PC-9 (cell line): Measurements from ENCODE around the gene VAMP4. TPM values are rescaled to one million over a fixed set of nuclear protein-coding genes. Genes with fewer than 3 reads are reported as not detected.

Source experiments
- BruUV-seq: library from RNA; stranded (reverse); fragments of 400-500 nt; replicated peaks from 2 replicates; lab custom pipeline; 2021; lab: Mats Ljungman, UMichigan
- CTCF ChIA-PET: fragments of 300-600 bp; sonication (Branson Sonifier 250); formaldehyde crosslinking; loops from one replicate; lab custom pipeline; 2022; ENCODE audit warnings: antibody characterized with exemption; lab: Charles Lee
- POLR2A ChIA-PET: fragments of 300-600 bp; sonication (Branson Sonifier 250); formaldehyde crosslinking; loops from one replicate; lab custom pipeline; 2022; ENCODE audit warnings: antibody characterized with exemption; ENCODE audit not compliant: unreplicated experiment; lab: Charles Lee
- DNase-seq, 2 experiments: peaks; one replicate each; pipeline versions ENCODE4 v3.0.0 to v3.0.0-alpha.2; 2015 to 2022; ENCODE audit warnings: mixed read lengths in 1 of 2
- H2AFZ ChIP-seq: fragments of 200-600 bp; sonication (generic); 2 replicates; pipeline ENCODE4 v1.8.1; 2017; ENCODE audit warnings: antibody characterized with exemption
- H3F3A ChIP-seq: fragments of 200-600 bp; sonication (generic); 2 replicates; pipeline ENCODE4 v1.8.1; 2017; ENCODE audit warnings: antibody characterized with exemption, mild to moderate bottlenecking, low read depth; ENCODE audit not compliant: insufficient read depth
- H3K27ac ChIP-seq: fragments of 200-600 bp; sonication (generic); 2 replicates; pipeline ENCODE4 v1.6.1; 2016; ENCODE audit warnings: mixed run types
- H3K27me3 ChIP-seq: fragments of 200-600 bp; sonication (generic); 2 replicates; pipeline ENCODE4 v1.6.1; 2016; ENCODE audit warnings: low read depth, mixed run types; ENCODE audit not compliant: insufficient read depth
- H3K36me3 ChIP-seq: fragments of 200-600 bp; sonication (generic); 2 replicates; pipeline ENCODE4 v1.6.1; 2016; ENCODE audit warnings: low read depth, mixed run types
- H3K4me1 ChIP-seq: fragments of 200-600 bp; sonication (generic); replicated peaks from 2 replicates; pipeline ENCODE4 v1.6.1; 2016; ENCODE audit warnings: mixed run types; ENCODE audit not compliant: insufficient read depth
- H3K4me2 ChIP-seq: fragments of 200-600 bp; sonication (generic); 2 replicates; pipeline ENCODE4 v1.6.1; 2017; ENCODE audit warnings: mixed run types
- H3K4me3 ChIP-seq: fragments of 200-600 bp; sonication (generic); 2 replicates; pipeline ENCODE4 v1.6.1; 2016; ENCODE audit warnings: mixed run types
- H3K79me2 ChIP-seq: fragments of 200-600 bp; sonication (generic); 2 replicates; pipeline ENCODE4 v1.6.1; 2017; ENCODE audit warnings: low read depth, mixed run types
- H3K9me2 ChIP-seq: fragments of 200-600 bp; sonication (generic); 2 replicates; pipeline ENCODE4 v1.8.1; 2017; ENCODE audit warnings: mild to moderate bottlenecking; ENCODE audit not compliant: insufficient read depth
- H3K9me3 ChIP-seq: fragments of 200-600 bp; sonication (generic); 2 replicates; pipeline ENCODE4 v1.8.1; 2016; ENCODE audit warnings: low read depth; ENCODE audit not compliant: insufficient read depth
- H4K20me1 ChIP-seq: fragments of 200-600 bp; sonication (generic); 2 replicates; pipeline ENCODE4 v1.8.1; 2017; ENCODE audit not compliant: insufficient read depth
- CTCF ChIP-seq: fragments of 200-600 bp; sonication (generic); conservative IDR thresholded peaks from 2 replicates; pipeline ENCODE4 v1.6.1; 2017; ENCODE audit warnings: mixed run types, antibody characterized with exemption, mild to moderate bottlenecking, moderate library complexity
- EZH2 ChIP-seq: fragments of 200-600 bp; sonication (generic); IDR thresholded peaks from 2 replicates; pipeline ENCODE4 v1.8.0; 2017; ENCODE audit warnings: antibody characterized with exemption, low read depth
- intact Hi-C: fragments of 100-400 bp; cut with micrococcal nuclease; formaldehyde crosslinking; loops from one replicate; pipeline ENCODE4 v1.10.0; 2022; ENCODE audit not compliant: unreplicated experiment
- total RNA-seq: library from RNA; stranded (reverse); gene quantifications from 2 replicates; pipeline ENCODE4 v1.2.3, GENCODE V29; 2021

The VAMP4 gene
- total RNA-seq, 1 experiment from 2014 or later: 9.8 TPM

GRCh38 chr1:171711643-171712042 lies 30.2 kb downstream of the VAMP4 start:
- Histone ChIP-seq H3K4me1 (no peaks in the 10 kb centered on the region), H3K27me3 (no peaks in the 10 kb centered on the region), H3K36me3 (no peaks in the 10 kb centered on the region), H3K9me3 (no peaks in the 10 kb centered on the region), H4K20me1 (no peaks in the 10 kb centered on the region), H3K4me3 (no peak overlapping the region), H3K27ac (no peak overlapping the region), H3K9me2 (no peaks in the 10 kb centered on the region), H3K4me2 (no peak overlapping the region), H2AFZ (no peak overlapping the region), H3K79me2 (no peaks in the 10 kb centered on the region), H3F3A (no peaks in the 10 kb centered on the region)
- ChIA-PET POLR2A (no interaction called here), CTCF (no interaction called here)
- intact Hi-C loops: loop anchor here (10.0 kb wide), 1 partner anchor 273 kb away; no protein-coding TSS in a partner anchor
- no TSS peak for BruUV-seq
- TF ChIP-seq EZH2: no peak
- TF ChIP-seq CTCF: no peak
- no peak for DNase-seq

GRCh38 chr1:171707583-171707982 lies 34.3 kb downstream of the VAMP4 start:
- no peak overlapping the region for H3K27ac ChIP-seq
- no peaks in the 10 kb centered on the region for H3K36me3 ChIP-seq
- H3K9me3 ChIP-seq: no peaks in the 10 kb centered on the region
- H3F3A ChIP-seq: no peaks in the 10 kb centered on the region
- no peaks in the 10 kb centered on the region for H4K20me1 ChIP-seq
- ChIA-PET POLR2A (no interaction called here), CTCF (no interaction called here)
- TF ChIP-seq EZH2 (no peak), CTCF (no peak)
- intact Hi-C loops: no loop called here
- H3K79me2 ChIP-seq: no peaks in the 10 kb centered on the region
- no peak overlapping the region for H3K4me2 ChIP-seq
- no peak overlapping the region for H2AFZ ChIP-seq
- DNase-seq: no peak
- H3K27me3 ChIP-seq: no peaks in the 10 kb centered on the region
- H3K9me2 ChIP-seq: no peaks in the 10 kb centered on the region
- H3K4me1 ChIP-seq: no peaks in the 10 kb centered on the region
- no TSS peak for BruUV-seq
- H3K4me3 ChIP-seq: no peak overlapping the region

GRCh38 chr1:171702598-171702997 lies 39.3 kb downstream of the VAMP4 start:
- no peaks in the 10 kb centered on the region for H3F3A ChIP-seq
- intact Hi-C loops: no loop called here
- H4K20me1 ChIP-seq: no peaks in the 10 kb centered on the region
- H2AFZ ChIP-seq: no peak overlapping the region
- no peaks in the 10 kb centered on the region for H3K4me1 ChIP-seq
- POLR2A ChIA-PET: no interaction called here
- H3K9me3 ChIP-seq: no peaks in the 10 kb centered on the region
- no peaks in the 10 kb centered on the region for H3K9me2 ChIP-seq
- H3K36me3 ChIP-seq: no peaks in the 10 kb centered on the region
- no TSS peak for BruUV-seq
- H3K4me3 ChIP-seq: no peak overlapping the region
- no peak for DNase-seq
- H3K4me2 ChIP-seq: no peak overlapping the region
- TF ChIP-seq CTCF (no peak), EZH2 (no peak)
- no peaks in the 10 kb centered on the region for H3K79me2 ChIP-seq
- H3K27me3 ChIP-seq: no peaks in the 10 kb centered on the region
- H3K27ac ChIP-seq: no peak overlapping the region
- CTCF ChIA-PET: no interaction called here
